HG03457 (cell line): Measurements from ENCODE around the gene SDCCAG8.
A peak's percentile ranks its signal among the peaks of the same experiment; 100 is the strongest.

ENCODE experiments used
- ATAC-seq: cut with Tn5 transposase; IDR thresholded peaks from one replicate; pipeline ENCODE4 v1.9.1; 2021; ENCODE audit warnings: moderate number of reproducible peaks; ENCODE audit not compliant: unreplicated experiment

Gene SDCCAG8

DNA sequence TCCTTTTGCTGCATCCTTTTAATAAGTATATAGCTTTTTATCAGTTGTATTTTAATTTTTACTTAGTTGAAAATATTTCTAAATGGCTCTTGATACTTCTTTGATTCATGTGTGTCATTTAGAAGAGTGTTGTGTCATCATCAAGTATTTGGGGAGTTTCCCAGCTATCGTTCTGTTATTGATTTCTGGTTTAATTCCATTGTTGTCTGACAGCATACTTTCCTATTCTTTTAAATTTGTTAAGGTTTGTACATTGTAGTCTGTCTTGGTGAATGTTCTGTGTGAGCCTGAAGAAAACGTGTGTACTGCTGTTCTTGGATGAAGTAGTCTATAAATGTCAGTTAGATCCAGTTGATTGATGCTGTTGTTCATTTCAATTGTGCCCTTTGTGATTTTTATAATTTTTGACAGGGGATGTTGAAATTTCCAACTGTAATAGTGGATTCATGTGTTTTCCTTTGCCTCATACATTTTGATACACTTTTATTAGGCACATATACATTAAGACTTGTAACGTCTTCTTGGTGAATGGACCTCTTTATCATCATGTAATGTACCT, 24.8 kb downstream of the SDCCAG8 start:
- no peak for ATAC-seq

DNA sequence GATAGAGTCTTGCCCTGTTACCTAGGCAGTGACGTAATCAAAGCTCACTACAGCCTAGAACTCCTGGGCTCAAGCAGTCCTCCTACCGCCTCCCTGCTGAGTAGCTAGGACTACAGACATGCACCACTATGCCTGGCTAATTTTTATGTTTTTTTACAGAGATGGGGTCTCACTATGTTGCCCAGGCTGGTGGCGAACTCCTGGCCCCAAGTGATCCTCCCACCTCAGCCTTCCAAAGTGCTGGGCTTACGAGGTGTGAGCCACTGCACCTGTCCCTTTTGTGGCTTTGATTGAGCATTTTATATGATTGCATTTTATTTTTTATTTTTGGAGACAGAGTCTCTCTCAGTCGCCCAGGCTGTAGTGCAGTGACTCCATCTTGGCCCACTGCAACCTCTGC, 25.8 kb downstream of the SDCCAG8 start:
- ATAC-seq, result no peak

DNA sequence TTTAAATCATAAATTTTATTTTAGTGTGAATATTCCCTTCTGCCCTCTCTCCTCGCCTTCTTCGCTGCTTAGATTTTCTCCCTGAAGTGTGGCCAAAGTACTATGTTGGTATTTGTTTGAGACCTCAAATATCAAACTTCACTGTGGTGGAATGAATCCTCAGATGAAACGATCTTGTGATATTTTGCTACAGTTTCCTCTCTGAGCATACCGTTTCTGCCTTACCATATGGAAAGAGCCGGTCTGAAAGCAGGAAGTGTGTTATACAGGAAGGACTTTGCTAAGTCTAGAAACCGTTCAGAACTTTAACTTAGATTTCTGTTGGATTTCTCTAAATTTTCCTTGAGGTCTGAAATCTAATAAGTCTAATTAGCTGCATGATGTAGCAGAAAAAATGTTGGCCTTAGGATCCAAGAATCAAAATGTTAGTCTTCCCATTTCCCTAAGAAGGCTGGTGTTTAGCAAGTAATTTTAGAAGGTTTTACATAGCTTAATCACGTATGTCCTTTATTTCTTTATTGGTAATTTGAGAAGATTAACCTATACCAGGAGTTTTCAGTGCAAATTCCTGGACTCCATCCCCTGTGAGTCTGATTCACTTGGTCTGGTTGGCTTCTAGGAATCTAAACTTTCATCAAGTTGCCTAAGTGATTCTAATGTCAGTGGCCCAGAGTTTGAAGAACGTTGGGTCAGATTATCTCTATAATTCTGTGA, 30.7 kb downstream of the SDCCAG8 start:
- ATAC-seq, result no peak

DNA sequence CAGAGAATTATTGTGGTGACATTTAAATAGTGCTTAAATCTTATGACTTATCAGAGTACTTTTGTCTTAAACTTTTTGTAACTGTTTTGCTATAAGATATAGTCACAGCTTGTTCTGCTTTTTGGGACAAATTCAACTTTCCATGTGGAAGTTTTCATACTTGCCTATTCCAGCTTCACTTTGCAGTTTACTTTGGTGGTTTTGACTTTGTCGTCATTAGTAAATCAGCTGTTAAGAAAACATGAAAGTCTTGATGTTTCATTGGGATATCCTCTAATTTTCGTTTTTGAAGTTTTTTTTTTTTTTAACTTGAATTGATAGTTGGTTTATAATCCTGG, 31.3 kb downstream of the SDCCAG8 start:
- ATAC-seq, result no peak

DNA sequence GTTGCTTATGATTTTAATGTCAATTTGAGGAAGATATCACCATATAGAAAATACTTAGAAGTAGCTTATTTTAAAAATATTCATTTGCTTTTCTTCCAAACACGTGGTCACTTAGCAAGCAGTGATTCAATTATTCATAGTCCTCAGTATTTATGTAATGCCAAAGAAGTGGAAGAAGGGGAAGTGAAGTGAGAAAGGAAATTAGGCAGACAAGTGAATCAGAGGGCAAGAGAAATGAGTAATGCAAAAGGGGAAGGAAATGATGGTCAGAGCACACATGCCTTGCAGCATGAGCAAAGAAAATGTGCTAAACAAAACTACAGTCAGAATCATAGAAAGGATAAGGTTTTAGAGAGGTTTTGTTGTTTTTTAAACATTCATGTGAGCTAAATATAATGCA, 31.8 kb downstream of the SDCCAG8 start:
- ATAC-seq, result peak; percentile 85

DNA sequence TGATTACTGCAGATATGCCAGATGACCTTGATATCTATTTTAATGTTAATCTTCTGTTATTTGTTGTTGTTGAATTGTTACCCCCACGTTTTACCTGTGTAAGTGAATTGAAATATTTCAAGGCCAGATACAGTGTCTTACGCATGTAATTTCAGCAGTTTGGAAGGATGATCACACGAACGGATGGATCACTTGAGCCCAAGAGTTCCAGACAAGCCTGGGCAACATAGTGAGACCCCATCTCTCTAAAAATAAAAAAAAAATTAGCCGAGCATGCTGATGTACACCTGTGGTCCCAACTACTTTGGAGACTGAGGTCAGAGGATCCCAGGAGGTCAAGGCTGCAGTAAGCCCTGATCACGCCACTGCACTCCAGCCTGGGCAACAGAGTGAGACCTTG, 32.2 kb downstream of the SDCCAG8 start:
- no peak for ATAC-seq

DNA sequence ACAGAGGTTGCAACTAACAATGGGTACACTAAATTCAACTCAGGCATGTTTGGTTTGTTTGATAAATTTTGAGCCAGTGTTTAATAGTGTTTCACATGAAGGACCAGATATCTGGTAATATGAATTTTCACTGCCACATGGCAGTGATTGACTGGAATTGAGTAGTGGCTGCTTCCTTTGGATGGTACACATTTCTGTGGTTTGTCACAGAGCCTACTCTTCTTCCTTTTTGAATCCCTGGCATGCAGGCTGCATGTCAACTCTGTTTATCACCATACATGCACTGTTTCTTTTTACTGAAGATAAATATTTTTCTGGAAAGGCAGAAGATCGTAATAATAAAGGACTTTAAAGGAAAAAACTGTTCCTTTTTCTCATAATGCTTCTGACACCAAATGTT, 35.5 kb downstream of the SDCCAG8 start:
- ATAC-seq, result no peak

DNA sequence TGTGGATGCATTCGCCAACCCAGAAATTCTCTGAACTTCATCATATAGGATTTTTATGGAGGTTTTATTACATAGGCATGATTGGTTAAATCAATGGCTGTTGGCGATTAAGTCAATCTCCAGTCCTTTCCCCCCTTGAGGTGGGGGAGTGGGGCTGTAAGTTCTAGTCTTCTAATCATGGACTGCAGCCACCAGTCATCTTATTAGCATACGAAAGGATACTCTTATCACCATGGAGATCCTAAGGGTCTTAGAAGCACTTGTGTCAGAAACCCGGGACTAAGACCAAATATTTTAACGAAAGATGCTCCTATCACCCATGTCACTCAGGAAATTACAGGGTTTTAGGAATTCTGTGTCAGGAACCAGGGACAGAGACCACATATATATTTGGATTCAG, 36.3 kb downstream of the SDCCAG8 start:
- no peak for ATAC-seq

DNA sequence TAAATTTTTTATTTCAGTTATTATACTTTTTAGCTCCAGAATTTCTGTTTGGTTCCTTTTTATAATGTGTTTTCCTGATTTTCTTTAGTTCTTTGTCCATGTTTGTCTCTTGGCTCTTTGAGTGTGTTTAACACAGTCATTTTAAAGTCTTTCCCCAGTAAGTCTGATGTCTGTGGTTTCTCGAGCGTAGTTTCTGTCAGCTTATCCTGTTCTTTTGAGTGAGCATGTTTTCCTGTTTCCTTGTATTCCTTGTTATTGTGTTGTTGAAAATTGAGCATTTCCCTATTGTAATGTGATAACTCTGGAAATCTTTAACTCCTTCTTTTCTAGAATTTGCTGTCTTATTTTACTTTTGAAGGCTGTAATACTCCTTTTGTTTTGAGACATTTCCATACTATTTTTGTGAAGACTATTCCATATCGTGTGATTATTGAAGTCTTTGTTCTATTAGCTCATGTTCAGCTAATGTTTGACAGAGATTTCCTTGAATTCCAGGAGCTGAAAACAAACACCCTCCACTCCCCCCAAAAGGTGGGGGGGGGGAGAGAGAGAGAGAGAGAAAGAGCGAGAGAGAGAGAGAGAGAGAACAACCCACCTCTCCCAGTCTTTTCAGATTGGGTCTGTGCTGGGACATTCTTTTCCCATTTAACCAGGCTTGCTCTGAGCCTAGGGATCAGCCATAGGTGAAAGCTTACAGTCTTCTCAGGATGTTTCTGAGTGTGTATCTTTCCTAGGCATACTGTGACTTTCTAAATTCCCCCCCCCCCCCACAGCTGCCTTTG, 38.3 kb downstream of the SDCCAG8 start:
- no peak for ATAC-seq

DNA sequence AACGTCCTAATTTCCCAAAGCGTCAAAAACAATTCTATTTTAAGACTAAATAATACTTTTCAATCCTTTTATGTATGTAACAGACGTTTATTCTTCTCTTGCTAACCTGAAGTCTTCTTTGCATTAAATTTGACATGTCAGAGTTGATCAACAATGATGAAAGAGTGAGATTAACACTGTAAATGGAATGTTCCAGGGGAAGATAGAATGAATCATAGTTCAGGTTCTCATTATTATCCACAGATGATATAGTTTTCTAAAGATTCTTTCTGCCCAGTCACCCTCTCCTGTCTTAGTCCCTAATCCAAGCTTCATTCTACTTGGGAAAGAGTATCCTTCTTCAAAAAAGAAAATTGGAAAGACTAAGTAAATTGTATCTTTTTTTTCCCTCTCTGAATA, 38.9 kb downstream of the SDCCAG8 start:
- no peak for ATAC-seq

DNA sequence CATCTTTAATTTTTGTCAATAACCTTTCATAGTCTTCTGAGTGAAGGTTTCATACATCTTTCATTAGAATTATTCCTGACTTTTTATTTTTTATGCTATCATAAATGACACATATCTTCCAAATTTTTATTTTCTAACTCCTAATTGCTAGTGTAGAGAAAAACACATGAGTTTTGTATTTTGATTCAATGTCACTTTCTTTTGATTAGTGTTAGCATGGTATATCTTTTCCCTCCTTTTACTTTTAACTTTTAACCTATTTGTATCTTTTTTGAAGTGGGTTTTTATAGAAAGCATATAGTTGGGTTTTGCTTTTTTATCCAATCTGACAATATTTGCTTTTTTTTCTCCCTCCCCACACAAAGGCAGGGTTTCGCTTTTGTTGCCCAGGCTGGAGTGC, 43.2 kb downstream of the SDCCAG8 start:
- ATAC-seq, result no peak

DNA sequence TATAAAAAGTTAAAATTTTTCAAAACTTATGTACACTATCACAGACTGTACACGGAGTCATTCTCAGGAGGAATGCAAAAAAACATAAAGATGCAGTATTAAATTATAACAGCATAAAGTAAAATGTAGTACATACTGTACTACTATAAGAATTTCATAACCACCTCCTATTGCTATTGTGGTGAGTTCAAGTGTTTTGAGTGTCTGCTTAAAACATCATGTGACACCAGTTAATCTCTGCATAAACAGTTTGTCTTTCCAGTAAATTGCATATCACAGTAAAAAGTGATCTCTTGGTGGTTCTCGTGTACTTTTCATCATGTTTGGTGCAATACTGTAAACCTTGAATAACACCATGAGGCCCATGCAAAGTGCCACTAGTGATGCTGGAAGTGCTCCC, 45.2 kb downstream of the SDCCAG8 start:
- no peak for ATAC-seq

DNA sequence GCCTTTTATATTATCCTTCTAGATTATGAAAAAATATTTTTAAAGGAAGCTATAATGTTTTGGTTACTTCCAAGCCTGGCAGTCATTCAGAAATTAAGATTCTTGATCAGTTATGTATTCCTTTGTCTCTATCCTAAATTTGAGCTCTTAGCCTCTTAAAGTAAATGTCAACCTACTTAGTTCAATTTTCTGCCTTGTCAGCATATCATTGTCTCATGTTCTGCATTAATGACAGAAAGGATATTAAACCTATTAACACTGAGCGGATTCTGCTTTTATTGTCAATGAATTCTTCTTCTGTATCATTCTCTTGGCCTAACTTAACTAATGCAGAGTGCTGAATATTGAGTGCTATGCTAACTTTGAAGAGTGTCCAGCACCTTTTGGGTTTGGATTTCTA, 56.0 kb downstream of the SDCCAG8 start:
- ATAC-seq, result no peak

DNA sequence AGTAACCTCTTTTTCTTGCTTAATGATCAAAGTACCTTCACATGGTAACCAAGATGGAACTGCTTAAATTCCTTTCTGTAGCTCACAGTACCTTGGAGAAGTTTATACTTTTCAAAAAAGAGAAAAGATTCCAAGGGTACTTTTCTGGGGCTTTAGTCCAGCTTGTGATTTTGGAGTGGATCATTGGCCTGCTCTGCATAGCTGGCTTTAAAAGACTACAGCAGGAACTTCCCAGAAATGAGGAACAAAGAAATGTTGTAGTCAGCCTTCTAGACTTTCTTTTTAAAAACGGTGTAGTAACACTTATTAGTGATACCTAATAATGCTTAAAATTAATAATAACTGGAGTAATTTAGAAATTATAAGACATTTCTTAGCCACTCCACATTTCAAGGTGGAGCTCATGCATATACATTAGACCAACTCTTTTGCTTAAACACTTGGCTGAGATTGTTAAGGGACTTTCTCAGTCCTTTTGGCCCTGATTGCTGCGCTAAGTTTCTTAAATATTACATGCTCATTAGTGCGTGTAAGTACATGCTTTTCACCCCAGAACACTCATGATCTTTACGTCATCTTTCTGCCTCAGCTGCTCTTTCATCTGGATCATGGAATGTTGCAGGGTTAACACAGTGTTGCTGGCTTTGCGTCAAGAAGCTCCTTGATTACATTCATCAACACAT, 57.3 kb downstream of the SDCCAG8 start:
- no peak for ATAC-seq

DNA sequence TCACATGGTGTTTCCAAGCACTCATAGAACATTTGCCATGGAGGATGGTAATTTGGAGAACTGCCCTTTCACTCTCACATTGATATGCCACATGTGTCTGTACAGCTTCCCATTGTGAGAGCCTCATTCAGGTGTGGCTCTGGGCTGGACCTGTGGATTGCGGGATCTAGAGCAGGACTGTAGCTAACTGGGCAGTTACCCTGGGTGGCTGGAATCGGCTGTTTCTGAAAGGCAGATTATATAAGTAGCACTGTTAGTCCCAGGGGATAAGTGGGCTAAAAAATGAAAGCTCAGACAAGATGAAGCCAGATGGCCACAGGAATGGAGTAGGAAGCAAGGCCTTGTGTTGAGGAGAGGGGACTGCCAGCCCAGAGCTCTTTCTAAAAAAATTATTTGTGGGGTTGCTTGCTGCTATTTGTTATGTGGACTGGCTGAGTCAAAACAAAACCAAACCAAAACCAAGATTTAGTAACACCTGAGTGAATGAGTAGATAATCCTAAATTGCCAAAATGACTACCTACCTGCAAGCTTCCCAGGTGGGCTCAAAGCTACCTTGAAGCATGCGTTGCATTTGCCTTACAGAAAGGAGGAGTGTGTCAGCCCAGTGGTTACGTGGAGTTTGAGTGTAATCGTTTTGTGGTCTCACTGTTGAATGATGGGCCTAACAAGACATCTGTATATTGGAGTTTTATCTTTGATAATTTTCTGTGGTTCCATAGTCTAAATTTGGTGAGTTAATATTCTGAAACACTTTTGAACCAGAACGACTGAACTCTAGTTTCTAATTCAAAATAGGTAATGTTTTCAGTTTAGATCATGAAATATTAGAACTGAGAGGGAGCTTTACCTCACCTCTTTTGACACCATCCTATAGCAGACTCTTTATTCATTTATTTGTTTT, 58.0 kb downstream of the SDCCAG8 start:
- peak; percentile 73 for ATAC-seq

DNA sequence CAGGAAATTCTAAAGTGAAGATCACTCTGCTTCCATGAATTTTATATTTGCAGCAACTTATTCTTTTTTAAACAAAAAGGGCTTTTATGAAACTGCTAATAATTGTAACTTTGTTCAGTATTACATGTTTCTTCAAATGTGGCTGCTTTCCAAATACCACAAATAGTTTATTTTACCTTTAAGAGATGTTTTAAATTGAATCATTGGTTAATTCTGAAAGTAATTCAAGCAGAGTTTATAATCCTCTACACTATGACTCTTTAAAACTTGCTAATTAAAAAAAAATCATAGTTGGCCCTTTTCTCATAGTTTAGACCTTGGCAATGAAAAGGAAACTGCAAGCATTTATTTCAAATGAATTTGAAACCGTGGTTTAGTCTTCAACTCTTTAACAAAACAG, 59.6 kb downstream of the SDCCAG8 start:
- no peak for ATAC-seq

DNA sequence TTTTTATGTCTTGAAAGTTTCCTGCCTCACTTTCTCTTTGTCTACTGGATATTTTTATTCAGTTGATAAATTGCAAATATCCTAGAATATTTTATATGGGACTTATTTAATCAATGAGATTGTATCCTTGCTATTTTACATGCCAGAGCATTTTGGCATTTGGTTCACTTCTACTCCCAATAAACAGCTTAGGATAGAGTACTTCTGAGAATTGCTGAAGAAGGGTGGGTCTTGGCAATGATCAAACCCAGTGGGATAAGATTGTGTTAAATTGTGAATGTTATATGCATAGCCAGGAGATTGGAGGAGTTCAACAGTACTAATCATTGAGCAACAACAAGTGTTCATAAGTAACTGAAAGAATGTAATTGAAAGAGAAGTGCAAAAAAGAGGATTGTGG, 60.1 kb downstream of the SDCCAG8 start:
- no peak for ATAC-seq

DNA sequence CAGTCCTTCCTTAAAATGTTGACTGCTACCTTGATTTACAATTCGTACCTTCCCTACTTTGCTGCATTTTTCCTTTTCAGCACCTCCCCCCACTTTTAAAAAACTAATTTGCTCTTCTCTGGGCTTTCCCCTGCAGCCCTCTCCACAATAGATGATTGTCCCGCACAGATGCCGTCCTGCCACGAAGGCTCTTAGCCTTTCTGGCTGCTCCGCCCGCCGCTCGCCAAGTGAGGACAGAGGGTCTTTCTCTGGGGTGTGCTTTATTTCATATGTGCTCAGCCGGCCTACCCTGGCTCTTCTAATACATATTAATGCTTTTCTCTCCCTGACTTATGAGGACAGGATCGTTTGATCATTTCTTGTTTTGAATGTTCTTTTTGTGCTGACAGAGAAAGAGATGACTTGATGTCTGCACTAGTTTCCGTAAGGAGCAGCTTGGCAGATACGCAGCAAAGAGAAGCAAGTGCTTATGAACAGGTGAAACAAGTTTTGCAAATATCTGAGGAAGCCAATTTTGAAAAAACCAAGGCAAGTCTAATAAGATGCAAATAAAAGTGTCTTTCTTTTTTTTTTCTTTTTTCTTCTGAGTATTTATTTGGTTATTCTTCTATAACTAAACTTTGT, 60.6 kb downstream of the SDCCAG8 start:
- no peak for ATAC-seq

DNA sequence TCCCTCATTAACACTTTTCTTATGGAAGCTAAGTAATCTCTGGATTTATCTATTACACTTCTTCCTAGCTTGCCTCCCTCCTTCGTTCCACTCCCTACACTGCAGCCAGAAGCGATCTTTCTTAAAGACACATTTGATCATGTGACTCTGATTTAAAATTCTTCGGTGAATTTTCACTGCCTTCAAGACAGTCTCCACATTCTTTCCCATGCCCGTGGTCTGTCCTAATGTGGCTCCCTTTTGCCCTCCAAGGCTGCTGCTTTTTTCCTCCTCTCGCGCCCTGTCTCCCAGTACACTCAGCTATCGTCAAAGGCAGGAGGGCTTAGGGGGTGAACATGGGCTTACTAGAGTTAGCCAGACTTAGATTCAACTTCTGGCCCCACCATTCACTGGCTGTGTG, 64.4 kb downstream of the SDCCAG8 start:
- ATAC-seq, result no peak

DNA sequence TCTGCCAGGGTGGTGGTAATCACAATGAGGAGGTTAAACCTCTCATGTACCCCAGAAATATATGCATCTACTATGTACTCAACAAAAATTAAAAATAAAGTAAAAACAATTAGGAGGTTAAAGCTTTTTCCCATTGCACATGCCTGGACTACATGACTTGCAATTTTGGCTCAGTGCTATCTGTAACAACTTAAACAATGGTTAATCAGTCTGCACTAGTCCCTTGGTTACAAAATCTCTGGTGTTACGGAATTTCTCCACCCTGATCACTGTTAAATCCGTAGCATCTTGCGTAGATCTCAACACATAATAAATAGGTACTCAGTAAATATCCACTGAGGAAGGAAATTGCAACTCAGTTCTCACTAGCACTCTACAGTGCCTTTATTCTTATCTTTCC, 66.5 kb downstream of the SDCCAG8 start:
- ATAC-seq, result no peak
